ENCODE data around the gene MYO1G.

DNA sequence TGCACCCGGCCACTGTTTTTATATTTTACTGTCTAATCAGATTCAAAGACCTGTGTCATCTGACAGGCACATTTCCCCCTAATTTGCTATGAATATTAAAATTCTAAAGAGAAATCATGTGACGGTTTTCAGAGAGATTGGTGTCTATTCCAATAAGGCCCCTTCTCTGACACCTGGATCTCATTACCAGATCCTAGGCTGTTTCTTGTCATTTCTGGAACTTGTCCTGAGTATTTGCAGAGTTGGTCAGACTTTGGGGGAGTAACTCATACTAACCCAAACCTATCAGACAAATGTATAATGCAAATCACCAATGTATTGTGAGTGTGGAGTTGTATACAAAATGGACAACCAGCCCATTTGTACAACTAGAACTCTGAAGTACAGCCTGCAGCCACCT, 29.5 kb downstream of the MYO1G start:
- TF ChIP-seq, protein P1, sequence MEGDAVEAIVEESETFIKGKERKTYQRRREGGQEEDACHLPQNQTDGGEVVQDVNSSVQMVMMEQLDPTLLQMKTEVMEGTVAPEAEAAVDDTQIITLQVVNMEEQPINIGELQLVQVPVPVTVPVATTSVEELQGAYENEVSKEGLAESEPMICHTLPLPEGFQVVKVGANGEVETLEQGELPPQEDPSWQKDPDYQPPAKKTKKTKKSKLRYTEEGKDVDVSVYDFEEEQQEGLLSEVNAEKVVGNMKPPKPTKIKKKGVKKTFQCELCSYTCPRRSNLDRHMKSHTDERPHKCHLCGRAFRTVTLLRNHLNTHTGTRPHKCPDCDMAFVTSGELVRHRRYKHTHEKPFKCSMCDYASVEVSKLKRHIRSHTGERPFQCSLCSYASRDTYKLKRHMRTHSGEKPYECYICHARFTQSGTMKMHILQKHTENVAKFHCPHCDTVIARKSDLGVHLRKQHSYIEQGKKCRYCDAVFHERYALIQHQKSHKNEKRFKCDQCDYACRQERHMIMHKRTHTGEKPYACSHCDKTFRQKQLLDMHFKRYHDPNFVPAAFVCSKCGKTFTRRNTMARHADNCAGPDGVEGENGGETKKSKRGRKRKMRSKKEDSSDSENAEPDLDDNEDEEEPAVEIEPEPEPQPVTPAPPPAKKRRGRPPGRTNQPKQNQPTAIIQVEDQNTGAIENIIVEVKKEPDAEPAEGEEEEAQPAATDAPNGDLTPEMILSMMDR (IDR thresholded peaks at IDR 0.05) = no peak
- no peak for TF ChIP-seq POLR2A (IDR thresholded peaks at IDR 0.05)

Data from Peyer's patch (tissue), 4 donors.